ENCODE measurements around the gene CKAP5.

DNA sequence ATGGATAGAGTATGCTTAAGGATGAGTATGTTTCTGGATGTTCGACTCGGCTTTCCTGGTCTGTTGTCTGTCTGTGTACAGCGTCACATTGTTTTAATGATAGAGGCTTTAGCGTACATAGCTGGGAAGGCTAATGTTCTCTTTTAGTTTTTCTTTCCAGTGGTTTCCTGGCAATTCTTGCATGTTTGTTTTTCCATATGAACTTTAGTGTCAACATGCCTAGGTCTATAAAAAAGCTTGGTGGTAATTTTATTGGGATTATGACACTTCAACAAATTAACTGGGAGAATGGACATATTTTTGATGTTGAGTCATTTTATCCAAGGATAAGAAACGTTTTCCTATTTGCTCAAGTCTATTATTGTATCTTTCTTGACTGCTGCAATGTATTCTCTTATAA is 109.5 kb downstream of the CKAP5 start:
- TF ChIP-seq, protein P1, sequence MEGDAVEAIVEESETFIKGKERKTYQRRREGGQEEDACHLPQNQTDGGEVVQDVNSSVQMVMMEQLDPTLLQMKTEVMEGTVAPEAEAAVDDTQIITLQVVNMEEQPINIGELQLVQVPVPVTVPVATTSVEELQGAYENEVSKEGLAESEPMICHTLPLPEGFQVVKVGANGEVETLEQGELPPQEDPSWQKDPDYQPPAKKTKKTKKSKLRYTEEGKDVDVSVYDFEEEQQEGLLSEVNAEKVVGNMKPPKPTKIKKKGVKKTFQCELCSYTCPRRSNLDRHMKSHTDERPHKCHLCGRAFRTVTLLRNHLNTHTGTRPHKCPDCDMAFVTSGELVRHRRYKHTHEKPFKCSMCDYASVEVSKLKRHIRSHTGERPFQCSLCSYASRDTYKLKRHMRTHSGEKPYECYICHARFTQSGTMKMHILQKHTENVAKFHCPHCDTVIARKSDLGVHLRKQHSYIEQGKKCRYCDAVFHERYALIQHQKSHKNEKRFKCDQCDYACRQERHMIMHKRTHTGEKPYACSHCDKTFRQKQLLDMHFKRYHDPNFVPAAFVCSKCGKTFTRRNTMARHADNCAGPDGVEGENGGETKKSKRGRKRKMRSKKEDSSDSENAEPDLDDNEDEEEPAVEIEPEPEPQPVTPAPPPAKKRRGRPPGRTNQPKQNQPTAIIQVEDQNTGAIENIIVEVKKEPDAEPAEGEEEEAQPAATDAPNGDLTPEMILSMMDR (conservative IDR thresholded peaks at IDR 0.05; ENCODE audit: low read length): no peak
- no peak for TF ChIP-seq EZH2phosphoT487 (IDR thresholded peaks at IDR 0.05; ENCODE audit: borderline replicate concordance)

Data from Loucy (cell line).